HG03066 (cell line): Measurements from ENCODE around the gene TRIM54.

Experiments used
- ATAC-seq: cut with Tn5 transposase; IDR thresholded peaks from one replicate; pipeline ENCODE4 v1.9.1; 2021; ENCODE audit warnings: low read depth; ENCODE audit not compliant: unreplicated experiment

Gene TRIM54

DNA sequence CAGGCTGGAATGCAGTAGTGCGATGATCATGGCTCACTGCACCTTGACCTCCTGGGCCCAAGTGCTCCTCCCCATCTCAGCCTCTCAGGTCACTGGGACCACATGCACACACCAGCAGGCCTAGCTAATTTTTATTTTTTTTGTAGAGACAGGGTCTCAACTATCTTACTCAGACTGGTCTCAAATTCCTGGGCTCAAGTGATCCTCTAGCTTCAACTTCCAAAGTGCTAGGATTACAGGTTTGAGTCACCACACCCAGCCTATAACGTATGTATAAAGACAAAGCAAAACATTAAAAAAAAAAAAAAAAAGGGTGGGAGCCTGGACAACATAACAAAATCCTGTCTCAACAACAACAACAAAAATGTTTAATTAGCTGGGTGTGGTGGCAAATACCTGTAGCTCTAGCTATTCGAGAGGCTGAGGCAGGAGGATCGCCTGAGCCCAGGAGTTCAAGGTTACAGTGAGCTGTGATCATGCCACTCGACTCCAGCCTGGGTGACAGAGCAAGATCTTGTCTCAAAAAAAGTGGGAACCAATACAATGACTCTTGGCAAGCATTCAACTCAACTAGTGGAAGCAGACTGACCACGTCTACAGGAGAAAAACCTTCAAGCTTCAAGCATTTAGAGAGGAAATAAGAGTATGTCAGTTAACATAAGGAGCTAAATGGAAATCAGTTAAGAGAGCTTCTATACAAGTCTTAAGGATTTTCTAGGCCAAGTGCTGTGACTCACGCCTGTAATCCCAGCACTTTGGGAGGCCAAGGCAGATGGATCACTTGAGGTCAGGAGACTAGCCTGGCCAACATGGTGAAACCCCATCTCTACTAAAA is 71.8 kb downstream of the TRIM54 start:
- ATAC-seq, result no peak

DNA sequence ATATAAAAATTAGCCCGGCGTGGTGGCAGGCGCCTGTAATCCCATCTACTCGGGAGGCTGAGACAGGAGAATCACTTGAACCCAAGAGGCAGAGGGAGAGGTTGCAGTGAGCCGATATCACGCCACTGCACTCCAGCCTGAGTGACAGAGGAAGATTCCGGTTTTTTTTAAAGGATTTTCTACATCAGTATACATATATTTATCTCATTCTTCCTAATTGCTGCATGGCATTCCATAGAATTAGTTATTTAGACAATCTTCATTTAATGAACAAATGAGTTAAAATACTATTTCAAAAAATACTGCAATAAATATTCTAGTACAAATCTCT is 72.3 kb downstream of the TRIM54 start:
- ATAC-seq, result no peak

DNA sequence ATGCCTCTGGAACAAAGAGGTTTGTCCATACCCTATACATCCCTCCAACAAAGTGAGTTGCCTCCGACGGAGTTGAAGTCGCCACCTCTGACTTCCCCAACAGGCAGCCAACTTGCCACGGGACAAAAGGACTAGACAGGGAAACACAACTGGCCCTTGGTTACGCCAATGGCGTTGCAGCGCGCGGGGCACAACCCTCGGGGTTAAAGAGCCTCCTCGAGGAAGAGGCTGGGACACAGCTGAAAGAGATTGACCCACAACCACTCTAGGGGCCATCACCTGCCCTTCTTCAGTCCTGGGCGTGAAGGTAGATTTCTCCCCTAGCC is 73.8 kb downstream of the TRIM54 start:
- peak; percentile 30 for ATAC-seq

DNA sequence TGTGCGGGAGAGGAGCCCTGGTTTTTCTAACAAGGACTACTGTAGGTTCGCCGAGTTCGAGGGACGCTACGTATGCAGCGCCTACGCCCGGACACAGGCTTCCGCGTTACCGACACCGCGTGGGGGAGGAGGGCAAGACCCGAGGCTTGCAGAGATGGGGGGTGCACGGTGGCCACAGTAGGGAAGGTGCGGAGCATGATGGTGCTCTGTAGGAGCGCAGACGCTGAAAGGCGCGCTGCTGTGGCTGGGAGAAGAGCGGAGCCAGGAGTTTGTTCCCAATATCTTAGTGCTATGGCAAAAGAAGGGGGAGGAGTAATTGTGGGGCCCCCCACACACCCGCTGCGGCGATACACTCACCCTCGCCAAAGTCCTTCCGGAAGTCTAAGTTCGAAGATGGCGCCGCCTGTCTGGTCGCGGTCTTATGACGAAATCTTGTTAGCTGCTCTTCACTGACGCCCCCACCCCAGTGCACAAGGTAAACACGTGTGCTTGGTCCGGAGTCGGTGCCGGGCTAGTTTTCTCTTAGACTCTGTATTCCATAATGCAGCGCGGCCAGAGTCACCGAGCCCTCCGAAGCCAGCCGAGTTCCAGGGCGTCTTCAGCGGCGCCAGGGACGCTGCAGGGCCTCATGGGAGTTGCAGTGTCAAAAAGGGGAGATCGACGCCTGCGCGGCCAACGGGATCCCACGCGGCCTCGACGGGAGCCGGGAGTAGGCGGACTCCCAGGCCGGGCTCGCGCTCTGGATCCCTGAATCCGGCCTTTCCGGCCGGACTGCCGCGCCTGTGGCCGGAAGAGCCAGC is 74.4 kb downstream of the TRIM54 start, which contains the start of gene GTF3C2:
TSS of gene GTF3C2 (minus strand) at position 383 of the 800 bp plus-strand sequence. CDS start 13,210 bp downstream, outside the sequence.
- peak; percentile 88 for ATAC-seq
